ENCODE measurements around the gene JAKMIP1.

The JAKMIP1 gene

GRCh38 chr4:6245246-6246169, 45.2 kb upstream of the JAKMIP1 start:
- Histone ChIP-seq H3K4me2 (ENCODE audit: low read depth, low read length, poor library complexity, severe bottlenecking) (no peak overlapping the region), H3K27me3 (ENCODE audit: insufficient read depth, low read length, poor library complexity, severe bottlenecking) (no peaks in the 10 kb centered on the region), H3F3A (ENCODE audit: low read depth) (no peaks in the 10 kb centered on the region), H3K9me2 (replicated peaks; ENCODE audit: low read depth, low read length) (no peaks in the 10 kb centered on the region), H3K36me3 (ENCODE audit: insufficient read depth, low read length) (no peaks in the 10 kb centered on the region), H3K4me3 (ENCODE audit: low read length, poor library complexity, severe bottlenecking) (no peak overlapping the region), H3K79me2 (ENCODE audit: insufficient read depth, low read length) (no peaks in the 10 kb centered on the region), H3K4me1 (ENCODE audit: insufficient read depth, low read length, poor library complexity, severe bottlenecking) (no peaks in the 10 kb centered on the region), H2AFZ (ENCODE audit: low read length) (no peak overlapping the region), H3K9ac (ENCODE audit: low read depth, low read length, poor library complexity, severe bottlenecking) (no peak overlapping the region), H4K20me1 (ENCODE audit: insufficient read depth, low read length, poor library complexity, severe bottlenecking) (no peaks in the 10 kb centered on the region), H3K9me3 (ENCODE audit: insufficient read depth, low read depth, low read length) (no peaks in the 10 kb centered on the region)
- no peak for TF ChIP-seq EZH2phosphoT487 (IDR thresholded peaks at IDR 0.05; ENCODE audit: borderline replicate concordance)
- TF ChIP-seq, protein P1, sequence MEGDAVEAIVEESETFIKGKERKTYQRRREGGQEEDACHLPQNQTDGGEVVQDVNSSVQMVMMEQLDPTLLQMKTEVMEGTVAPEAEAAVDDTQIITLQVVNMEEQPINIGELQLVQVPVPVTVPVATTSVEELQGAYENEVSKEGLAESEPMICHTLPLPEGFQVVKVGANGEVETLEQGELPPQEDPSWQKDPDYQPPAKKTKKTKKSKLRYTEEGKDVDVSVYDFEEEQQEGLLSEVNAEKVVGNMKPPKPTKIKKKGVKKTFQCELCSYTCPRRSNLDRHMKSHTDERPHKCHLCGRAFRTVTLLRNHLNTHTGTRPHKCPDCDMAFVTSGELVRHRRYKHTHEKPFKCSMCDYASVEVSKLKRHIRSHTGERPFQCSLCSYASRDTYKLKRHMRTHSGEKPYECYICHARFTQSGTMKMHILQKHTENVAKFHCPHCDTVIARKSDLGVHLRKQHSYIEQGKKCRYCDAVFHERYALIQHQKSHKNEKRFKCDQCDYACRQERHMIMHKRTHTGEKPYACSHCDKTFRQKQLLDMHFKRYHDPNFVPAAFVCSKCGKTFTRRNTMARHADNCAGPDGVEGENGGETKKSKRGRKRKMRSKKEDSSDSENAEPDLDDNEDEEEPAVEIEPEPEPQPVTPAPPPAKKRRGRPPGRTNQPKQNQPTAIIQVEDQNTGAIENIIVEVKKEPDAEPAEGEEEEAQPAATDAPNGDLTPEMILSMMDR (conservative IDR thresholded peaks at IDR 0.05; ENCODE audit: low read length), result no peak

- TF ChIP-seq, protein P1 (conservative IDR thresholded peaks at IDR 0.05; ENCODE audit: low read length), result no peak
- no peak for TF ChIP-seq EZH2phosphoT487 (IDR thresholded peaks at IDR 0.05; ENCODE audit: borderline replicate concordance)
- no peaks in the 10 kb centered on the region for H3F3A ChIP-seq (ENCODE audit: low read depth)
- no peak overlapping the region for H3K4me2 ChIP-seq (ENCODE audit: low read depth, low read length, poor library complexity, severe bottlenecking)
- no peaks in the 10 kb centered on the region for H4K20me1 ChIP-seq (ENCODE audit: insufficient read depth, low read length, poor library complexity, severe bottlenecking)
- no peaks in the 10 kb centered on the region for H3K79me2 ChIP-seq (ENCODE audit: insufficient read depth, low read length)
- H3K9me3 ChIP-seq (ENCODE audit: insufficient read depth, low read depth, low read length), result no peaks in the 10 kb centered on the region
- H3K9ac ChIP-seq (ENCODE audit: low read depth, low read length, poor library complexity, severe bottlenecking), result no peak overlapping the region
- H3K36me3 ChIP-seq (ENCODE audit: insufficient read depth, low read length), result no peaks in the 10 kb centered on the region
- H2AFZ ChIP-seq (ENCODE audit: low read length), result no peak overlapping the region
- no peaks in the 10 kb centered on the region for H3K9me2 ChIP-seq (replicated peaks; ENCODE audit: low read depth, low read length)
- no peaks in the 10 kb centered on the region for H3K4me1 ChIP-seq (ENCODE audit: insufficient read depth, low read length, poor library complexity, severe bottlenecking)
- no peak overlapping the region for H3K4me3 ChIP-seq (ENCODE audit: low read length, poor library complexity, severe bottlenecking)
- H3K27me3 ChIP-seq (ENCODE audit: insufficient read depth, low read length, poor library complexity, severe bottlenecking), result no peaks in the 10 kb centered on the region
These were observed 42.1 kb upstream of the JAKMIP1 start for GRCh38 chr4:6242271-6243029.

DNA sequence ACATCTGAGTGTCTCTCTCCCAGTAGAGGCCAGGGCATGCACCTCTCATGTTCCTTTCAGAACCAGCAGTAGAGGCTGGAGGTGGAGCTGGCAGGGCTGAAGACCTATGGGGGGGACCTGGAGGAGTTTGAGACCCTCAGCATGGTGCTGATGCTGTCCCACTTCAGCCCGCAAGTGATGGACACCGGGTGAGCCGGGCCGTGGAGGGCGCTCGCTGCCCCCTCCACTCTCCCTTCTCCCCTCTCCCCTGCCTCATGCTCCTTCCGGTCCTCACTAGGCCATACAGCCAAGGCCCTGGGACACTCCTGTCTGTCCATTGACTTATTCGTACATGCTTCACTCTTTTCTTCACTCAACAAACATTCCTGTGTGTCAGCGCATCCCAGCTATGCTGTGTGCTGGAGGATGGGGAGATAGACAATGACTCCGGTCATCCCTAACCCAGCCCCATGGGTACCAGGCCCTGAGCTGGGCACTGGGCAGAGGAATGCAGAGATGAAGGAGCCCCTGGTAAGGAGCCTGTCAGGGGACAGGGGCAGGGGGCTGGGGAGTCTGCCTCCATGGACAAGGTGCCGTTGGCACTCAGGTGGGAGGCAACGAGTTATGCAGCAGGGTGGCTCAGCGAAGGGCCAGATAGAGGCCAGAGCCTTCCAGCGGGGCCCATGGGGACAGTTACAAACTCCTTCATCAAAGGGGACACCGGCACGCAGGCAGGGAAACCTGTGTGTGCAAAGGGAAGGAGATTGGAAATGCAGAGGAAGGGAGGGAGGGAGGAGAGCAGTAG, 40.9 kb upstream of the JAKMIP1 start:
- no peaks in the 10 kb centered on the region for H3K36me3 ChIP-seq (ENCODE audit: insufficient read depth, low read length)
- H3K9me2 ChIP-seq (replicated peaks; ENCODE audit: low read depth, low read length), result no peaks in the 10 kb centered on the region
- H3K4me3 ChIP-seq (ENCODE audit: low read length, poor library complexity, severe bottlenecking), result no peak overlapping the region
- H4K20me1 ChIP-seq (ENCODE audit: insufficient read depth, low read length, poor library complexity, severe bottlenecking), result no peaks in the 10 kb centered on the region
- H3K4me2 ChIP-seq (ENCODE audit: low read depth, low read length, poor library complexity, severe bottlenecking), result no peak overlapping the region
- TF ChIP-seq EZH2phosphoT487 (IDR thresholded peaks at IDR 0.05; ENCODE audit: borderline replicate concordance), result no peak
- TF ChIP-seq, protein P1 (conservative IDR thresholded peaks at IDR 0.05; ENCODE audit: low read length), result no peak
- H2AFZ ChIP-seq (ENCODE audit: low read length), result no peak overlapping the region
- no peaks in the 10 kb centered on the region for H3K27me3 ChIP-seq (ENCODE audit: insufficient read depth, low read length, poor library complexity, severe bottlenecking)
- no peaks in the 10 kb centered on the region for H3F3A ChIP-seq (ENCODE audit: low read depth)
- H3K4me1 ChIP-seq (ENCODE audit: insufficient read depth, low read length, poor library complexity, severe bottlenecking), result no peaks in the 10 kb centered on the region
- H3K79me2 ChIP-seq (ENCODE audit: insufficient read depth, low read length), result no peaks in the 10 kb centered on the region
- no peak overlapping the region for H3K9ac ChIP-seq (ENCODE audit: low read depth, low read length, poor library complexity, severe bottlenecking)
- H3K9me3 ChIP-seq (ENCODE audit: insufficient read depth, low read depth, low read length), result no peaks in the 10 kb centered on the region

Data from Loucy (cell line).